ENCODE results near the gene TPM1.
"Not testable (repeated sequence)": the region's sequence is repeated elsewhere in the genome, so short reads cannot be mapped to it uniquely, and the experiment has no call there.

The TPM1 gene

GRCh38 chr15:63041974-63042876, at the start of gene TPM1:
TPM1 (plus strand) TSS chr15:63042747; CDS start chr15:63042830, 83 bp downstream.
- H3K4me3 ChIP-seq (ENCODE audit: low read depth, low read length), result peak within 1 kb of the TSS; percentile 93
- H3K27me3 ChIP-seq (ENCODE audit: control insufficient read depth, insufficient read depth, low read length), result 0 out of 2 replicates have a peak, but pooled peaks cover 4% of the 10 kb centered on the region
- H3K9ac ChIP-seq (ENCODE audit: low read depth, low read length), result peak within 1 kb of the TSS; percentile 93
- peaks cover 54% of the 10 kb centered on the region for H3K4me1 ChIP-seq (ENCODE audit: control insufficient read depth, insufficient read depth, low read length)
- H3K27ac ChIP-seq (ENCODE audit: low read depth, low read length), result peak within 1 kb of the TSS; percentile 88
- H3K9me3 ChIP-seq (ENCODE audit: control insufficient read depth, insufficient read depth, low read length), result no peaks in the 10 kb centered on the region
- peaks cover 35% of the 10 kb centered on the region for H3K36me3 ChIP-seq (ENCODE audit: control insufficient read depth, insufficient read depth, low read length)

- no peaks in the 10 kb centered on the region for H3K9me3 ChIP-seq (ENCODE audit: control insufficient read depth, insufficient read depth, low read length)
- H3K27ac ChIP-seq (ENCODE audit: low read depth, low read length), result no peak overlapping the region
Observed at GRCh38 chr15:62993066-62993465, 49.5 kb upstream of the TPM1 start.

GRCh38 chr15:62993632-62994031, 48.9 kb upstream of the TPM1 start:
- H3K36me3 ChIP-seq (ENCODE audit: control insufficient read depth, insufficient read depth, low read length); H3K4me1 ChIP-seq (ENCODE audit: control insufficient read depth, insufficient read depth, low read length); H3K4me3 ChIP-seq (ENCODE audit: low read depth, low read length); H3K9me3 ChIP-seq (ENCODE audit: control insufficient read depth, insufficient read depth, low read length); H3K27ac ChIP-seq (ENCODE audit: low read depth, low read length); H3K27me3 ChIP-seq (ENCODE audit: control insufficient read depth, insufficient read depth, low read length); H3K9ac ChIP-seq (ENCODE audit: low read depth, low read length): not testable (repeated sequence)

More at GRCh38 chr15:62993066-62993465, 49.5 kb upstream of the TPM1 start:
- H3K27me3 ChIP-seq (ENCODE audit: control insufficient read depth, insufficient read depth, low read length), result no peaks in the 10 kb centered on the region
- no peaks in the 10 kb centered on the region for H3K36me3 ChIP-seq (ENCODE audit: control insufficient read depth, insufficient read depth, low read length)
- H3K9ac ChIP-seq (ENCODE audit: low read depth, low read length), result no peak overlapping the region
- peaks cover 3% of the 10 kb centered on the region for H3K4me1 ChIP-seq (ENCODE audit: control insufficient read depth, insufficient read depth, low read length)
- H3K4me3 ChIP-seq (ENCODE audit: low read depth, low read length), result no peak overlapping the region

- no peaks in the 10 kb centered on the region for H3K9me3 ChIP-seq (ENCODE audit: control insufficient read depth, insufficient read depth, low read length)
- H3K27ac ChIP-seq (ENCODE audit: low read depth, low read length), result no peak overlapping the region
- H3K36me3 ChIP-seq (ENCODE audit: control insufficient read depth, insufficient read depth, low read length), result no peaks in the 10 kb centered on the region
- no peaks in the 10 kb centered on the region; the same call in 1 of the 2 replicates for H3K4me1 ChIP-seq (ENCODE audit: control insufficient read depth, insufficient read depth, low read length)
- H3K4me3 ChIP-seq (ENCODE audit: low read depth, low read length), result no peak overlapping the region
- H3K9ac ChIP-seq (ENCODE audit: low read depth, low read length), result no peak overlapping the region
- H3K27me3 ChIP-seq (ENCODE audit: control insufficient read depth, insufficient read depth, low read length), result no peaks in the 10 kb centered on the region
Observed at GRCh38 chr15:62994439-62994838, 48.1 kb upstream of the TPM1 start.

GRCh38 chr15:62994975-62995681, 47.4 kb upstream of the TPM1 start:
- Histone ChIP-seq H3K4me1 (ENCODE audit: control insufficient read depth, insufficient read depth, low read length) (no peaks in the 10 kb centered on the region; the same call in 1 of the 2 replicates), H3K9me3 (ENCODE audit: control insufficient read depth, insufficient read depth, low read length) (no peaks in the 10 kb centered on the region), H3K4me3 (ENCODE audit: low read depth, low read length) (no peak overlapping the region), H3K9ac (ENCODE audit: low read depth, low read length) (no peak overlapping the region), H3K27me3 (ENCODE audit: control insufficient read depth, insufficient read depth, low read length) (no peaks in the 10 kb centered on the region), H3K36me3 (ENCODE audit: control insufficient read depth, insufficient read depth, low read length) (no peaks in the 10 kb centered on the region), H3K27ac (ENCODE audit: low read depth, low read length) (no peak overlapping the region)

GRCh38 chr15:62997441-62997840, 45.1 kb upstream of the TPM1 start:
- Histone ChIP-seq H3K4me1 (ENCODE audit: control insufficient read depth, insufficient read depth, low read length) (no peaks in the 10 kb centered on the region), H3K9me3 (ENCODE audit: control insufficient read depth, insufficient read depth, low read length) (no peaks in the 10 kb centered on the region), H3K4me3 (ENCODE audit: low read depth, low read length) (no peak overlapping the region), H3K27ac (ENCODE audit: low read depth, low read length) (no peak overlapping the region), H3K36me3 (ENCODE audit: control insufficient read depth, insufficient read depth, low read length) (no peaks in the 10 kb centered on the region), H3K9ac (ENCODE audit: low read depth, low read length) (no peak overlapping the region), H3K27me3 (ENCODE audit: control insufficient read depth, insufficient read depth, low read length) (no peaks in the 10 kb centered on the region)

- Histone ChIP-seq H3K4me3 (ENCODE audit: low read depth, low read length) (no peak overlapping the region), H3K4me1 (ENCODE audit: control insufficient read depth, insufficient read depth, low read length) (no peaks in the 10 kb centered on the region), H3K36me3 (ENCODE audit: control insufficient read depth, insufficient read depth, low read length) (no peaks in the 10 kb centered on the region), H3K27me3 (ENCODE audit: control insufficient read depth, insufficient read depth, low read length) (no peaks in the 10 kb centered on the region), H3K27ac (ENCODE audit: low read depth, low read length) (no peak overlapping the region), H3K9ac (ENCODE audit: low read depth, low read length) (no peak overlapping the region), H3K9me3 (ENCODE audit: control insufficient read depth, insufficient read depth, low read length) (no peaks in the 10 kb centered on the region)
Observed at GRCh38 chr15:62998262-62998890, 44.2 kb upstream of the TPM1 start.

GRCh38 chr15:62999178-62999577, 43.4 kb upstream of the TPM1 start:
- no peaks in the 10 kb centered on the region for H3K36me3 ChIP-seq (ENCODE audit: control insufficient read depth, insufficient read depth, low read length)
- H3K4me1 ChIP-seq (ENCODE audit: control insufficient read depth, insufficient read depth, low read length), result no peaks in the 10 kb centered on the region
- no peak overlapping the region for H3K9ac ChIP-seq (ENCODE audit: low read depth, low read length)
- no peaks in the 10 kb centered on the region for H3K27me3 ChIP-seq (ENCODE audit: control insufficient read depth, insufficient read depth, low read length)
- H3K4me3 ChIP-seq (ENCODE audit: low read depth, low read length), result no peak overlapping the region
- no peaks in the 10 kb centered on the region for H3K9me3 ChIP-seq (ENCODE audit: control insufficient read depth, insufficient read depth, low read length)
- H3K27ac ChIP-seq (ENCODE audit: low read depth, low read length), result no peak overlapping the region

GRCh38 chr15:62999923-63000561, 42.5 kb upstream of the TPM1 start:
- no peak overlapping the region for H3K9ac ChIP-seq (ENCODE audit: low read depth, low read length)
- H3K36me3 ChIP-seq (ENCODE audit: control insufficient read depth, insufficient read depth, low read length), result no peaks in the 10 kb centered on the region
- H3K27ac ChIP-seq (ENCODE audit: low read depth, low read length), result no peak overlapping the region
- H3K9me3 ChIP-seq (ENCODE audit: control insufficient read depth, insufficient read depth, low read length), result no peaks in the 10 kb centered on the region
- H3K27me3 ChIP-seq (ENCODE audit: control insufficient read depth, insufficient read depth, low read length), result no peaks in the 10 kb centered on the region
- no peak overlapping the region for H3K4me3 ChIP-seq (ENCODE audit: low read depth, low read length)
- H3K4me1 ChIP-seq (ENCODE audit: control insufficient read depth, insufficient read depth, low read length), result no peaks in the 10 kb centered on the region

- Histone ChIP-seq H3K27ac (ENCODE audit: low read depth, low read length) (no peak overlapping the region), H3K4me1 (ENCODE audit: control insufficient read depth, insufficient read depth, low read length) (no peaks in the 10 kb centered on the region), H3K27me3 (ENCODE audit: control insufficient read depth, insufficient read depth, low read length) (no peaks in the 10 kb centered on the region), H3K9me3 (ENCODE audit: control insufficient read depth, insufficient read depth, low read length) (no peaks in the 10 kb centered on the region), H3K36me3 (ENCODE audit: control insufficient read depth, insufficient read depth, low read length) (no peaks in the 10 kb centered on the region), H3K4me3 (ENCODE audit: low read depth, low read length) (no peak overlapping the region), H3K9ac (ENCODE audit: low read depth, low read length) (no peak overlapping the region)
Observed at GRCh38 chr15:63000706-63001105, 41.8 kb upstream of the TPM1 start.
